HEK293 (cell line): Measurements from ENCODE around the gene SYNGAP1.

Experiments
- KLF7 ChIP-seq: fragments of 450-650 bp; formaldehyde crosslinking; IDR thresholded peaks from 2 replicates; pipeline ENCODE4 v1.5.1; 2016; ENCODE audit warnings: missing biosample characterization, missing genetic modification characterization, borderline replicate concordance
- ZBTB48 ChIP-seq: fragments of 450-650 bp; formaldehyde crosslinking; IDR thresholded peaks from 2 replicates; pipeline ENCODE4 v1.5.1; 2016; ENCODE audit warnings: missing biosample characterization, missing genetic modification characterization
- ZNF155 ChIP-seq: fragments of 450-650 bp; formaldehyde crosslinking; IDR thresholded peaks from 2 replicates; pipeline ENCODE4 v1.5.1; 2016; ENCODE audit warnings: missing biosample characterization, missing genetic modification characterization
- ZNF169 ChIP-seq: fragments of 450-650 bp; formaldehyde crosslinking; IDR thresholded peaks from 2 replicates; pipeline ENCODE4 v1.5.1; 2016; ENCODE audit warnings: missing biosample characterization, missing genetic modification characterization
- ZNF292 ChIP-seq: fragments of 450-650 bp; formaldehyde crosslinking; IDR thresholded peaks from 2 replicates; pipeline ENCODE4 v1.5.1; 2016; ENCODE audit warnings: low read depth, missing biosample characterization, missing genetic modification characterization, borderline replicate concordance
- ZNF335 ChIP-seq: fragments of 450-650 bp; formaldehyde crosslinking; conservative IDR thresholded peaks from 2 replicates; pipeline ENCODE4 v1.5.1; 2016; ENCODE audit warnings: missing biosample characterization, missing genetic modification characterization
- ZNF549 ChIP-seq: fragments of 450-650 bp; IDR thresholded peaks from 2 replicates; pipeline ENCODE4 v1.5.1; 2018; ENCODE audit warnings: missing biosample characterization, missing genetic modification characterization, mild to moderate bottlenecking, inconsistent platforms, moderate library complexity
- ZNF747 ChIP-seq: fragments of 450-650 bp; formaldehyde crosslinking; IDR thresholded peaks from 2 replicates; pipeline ENCODE4 v1.5.1; 2016; ENCODE audit warnings: missing biosample characterization, missing genetic modification characterization
- ZNF777 ChIP-seq: fragments of 450-650 bp; formaldehyde crosslinking; IDR thresholded peaks from 2 replicates; pipeline ENCODE4 v1.5.1; 2017; ENCODE audit warnings: missing biosample characterization, missing genetic modification characterization, borderline replicate concordance
- ZNF792 ChIP-seq: fragments of 450-650 bp; formaldehyde crosslinking; IDR thresholded peaks from 2 replicates; pipeline ENCODE4 v1.5.1; 2016; ENCODE audit warnings: missing biosample characterization, missing genetic modification characterization
- ZNF830 ChIP-seq: fragments of 450-650 bp; IDR thresholded peaks from 2 replicates; pipeline ENCODE4 v1.5.0; 2018; ENCODE audit warnings: missing biosample characterization, missing genetic modification characterization, low read depth, mild to moderate bottlenecking, moderate library complexity
- TF ChIP-seq, protein P1 (sequence below): fragments of 450-650 bp; formaldehyde crosslinking; IDR thresholded peaks from 2 replicates; pipeline ENCODE4 v1.5.1; 2016; ENCODE audit warnings: missing biosample characterization, missing genetic modification characterization
- TF ChIP-seq, protein P2 (sequence below): fragments of 450-650 bp; IDR thresholded peaks from 2 replicates; pipeline ENCODE4 v1.5.1; 2018; ENCODE audit warnings: missing biosample characterization, mild to moderate bottlenecking, missing genetic modification characterization
- TF ChIP-seq, protein P3 (sequence below): fragments of 450-650 bp; formaldehyde crosslinking; IDR thresholded peaks from 2 replicates; pipeline ENCODE4 v1.5.1; 2017; ENCODE audit warnings: missing biosample characterization, missing genetic modification characterization
- TF ChIP-seq, protein P4 (sequence below): fragments of 450-650 bp; formaldehyde crosslinking; optimal IDR thresholded peaks from 2 replicates; pipeline ENCODE3; 2016; ENCODE audit warnings: missing biosample characterization, mild to moderate bottlenecking, missing genetic modification characterization
- TF ChIP-seq, protein P5 (sequence below): fragments of 450-650 bp; formaldehyde crosslinking; IDR thresholded peaks from 2 replicates; pipeline ENCODE4 v1.5.0; 2017; ENCODE audit warnings: missing biosample characterization, missing genetic modification characterization, borderline replicate concordance
- TF ChIP-seq, protein P6 (sequence below): fragments of 450-650 bp; formaldehyde crosslinking; IDR thresholded peaks from 2 replicates; pipeline ENCODE4 v1.5.1; 2016; ENCODE audit warnings: missing biosample characterization, missing genetic modification characterization
- TF ChIP-seq, protein P7 (sequence below): fragments of 450-650 bp; formaldehyde crosslinking; IDR thresholded peaks from 2 replicates; pipeline ENCODE4 v1.5.1; 2017; ENCODE audit warnings: missing biosample characterization, missing genetic modification characterization
- TF ChIP-seq, protein P8 (sequence below): fragments of 450-650 bp; formaldehyde crosslinking; IDR thresholded peaks from 2 replicates; pipeline ENCODE4 v1.5.1; 2016; ENCODE audit warnings: missing biosample characterization, missing genetic modification characterization
- TF ChIP-seq, protein P9 (sequence below): fragments of 450-650 bp; formaldehyde crosslinking; IDR thresholded peaks from 2 replicates; pipeline ENCODE4 v1.5.1; 2016; ENCODE audit warnings: missing biosample characterization, missing genetic modification characterization

The SYNGAP1 gene

DNA sequence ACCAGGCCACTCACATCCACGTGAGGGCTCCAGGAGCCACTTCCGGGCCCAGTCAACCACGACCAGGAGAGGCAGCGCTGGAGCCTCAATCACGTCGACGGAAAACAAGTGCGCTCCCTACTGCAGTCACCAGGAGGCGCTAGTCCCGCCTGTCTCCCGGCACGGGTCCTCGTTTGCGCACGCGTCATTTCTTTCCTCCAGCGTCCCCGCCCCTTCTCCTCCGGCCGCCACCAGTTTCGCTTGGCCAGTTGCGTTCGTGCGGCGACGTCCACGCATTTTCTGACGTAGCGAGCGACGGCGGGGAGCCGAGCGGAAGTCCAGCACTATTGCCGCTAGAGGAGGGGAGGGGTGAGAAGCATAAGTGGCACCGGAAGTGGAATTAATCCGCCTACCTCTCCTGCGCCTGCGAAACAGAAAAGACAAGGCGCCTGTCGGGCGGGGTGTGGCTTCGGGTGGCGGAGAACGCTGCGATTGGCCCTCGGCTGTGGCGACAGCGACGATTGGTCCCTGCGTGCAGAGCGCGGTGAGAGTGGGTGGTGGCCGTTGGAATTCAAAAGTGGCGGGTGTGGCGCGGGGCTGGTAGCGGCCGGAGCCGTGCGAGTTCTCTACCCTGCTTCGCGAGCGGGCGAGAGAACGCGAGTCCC lies 28.5 kb upstream of the SYNGAP1 start, which contains the start of gene KIFC1 (continued):
- TF ChIP-seq, protein P1, sequence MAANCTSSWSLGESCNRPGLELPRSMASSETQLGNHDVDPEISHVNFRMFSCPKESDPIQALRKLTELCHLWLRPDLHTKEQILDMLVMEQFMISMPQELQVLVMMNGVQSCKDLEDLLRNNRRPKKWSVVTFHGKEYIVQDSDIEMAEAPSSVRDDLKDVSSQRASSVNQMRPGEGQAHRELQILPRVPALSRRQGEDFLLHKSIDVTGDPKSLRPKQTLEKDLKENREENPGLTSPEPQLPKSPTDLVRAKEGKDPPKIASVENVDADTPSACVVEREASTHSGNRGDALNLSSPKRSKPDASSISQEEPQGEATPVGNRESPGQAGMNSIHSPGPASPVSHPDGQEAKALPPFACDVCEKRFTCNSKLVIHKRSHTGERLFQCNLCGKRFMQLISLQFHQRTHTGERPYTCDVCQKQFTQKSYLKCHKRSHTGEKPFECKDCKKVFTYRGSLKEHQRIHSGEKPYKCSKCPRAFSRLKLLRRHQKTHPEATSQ: no peak
- TF ChIP-seq ZNF335: no peak
- no peak for TF ChIP-seq ZBTB48
- TF ChIP-seq, protein P2, sequence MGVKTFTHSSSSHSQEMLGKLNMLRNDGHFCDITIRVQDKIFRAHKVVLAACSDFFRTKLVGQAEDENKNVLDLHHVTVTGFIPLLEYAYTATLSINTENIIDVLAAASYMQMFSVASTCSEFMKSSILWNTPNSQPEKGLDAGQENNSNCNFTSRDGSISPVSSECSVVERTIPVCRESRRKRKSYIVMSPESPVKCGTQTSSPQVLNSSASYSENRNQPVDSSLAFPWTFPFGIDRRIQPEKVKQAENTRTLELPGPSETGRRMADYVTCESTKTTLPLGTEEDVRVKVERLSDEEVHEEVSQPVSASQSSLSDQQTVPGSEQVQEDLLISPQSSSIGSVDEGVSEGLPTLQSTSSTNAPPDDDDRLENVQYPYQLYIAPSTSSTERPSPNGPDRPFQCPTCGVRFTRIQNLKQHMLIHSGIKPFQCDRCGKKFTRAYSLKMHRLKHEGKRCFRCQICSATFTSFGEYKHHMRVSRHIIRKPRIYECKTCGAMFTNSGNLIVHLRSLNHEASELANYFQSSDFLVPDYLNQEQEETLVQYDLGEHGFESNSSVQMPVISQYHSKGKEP (tag by site-specific recombination): 0 out of 2 replicates have a peak, but pooled peaks have one; percentile 12
- TF ChIP-seq ZNF169 (tag by site-specific recombination): no peak
- TF ChIP-seq, protein P3, sequence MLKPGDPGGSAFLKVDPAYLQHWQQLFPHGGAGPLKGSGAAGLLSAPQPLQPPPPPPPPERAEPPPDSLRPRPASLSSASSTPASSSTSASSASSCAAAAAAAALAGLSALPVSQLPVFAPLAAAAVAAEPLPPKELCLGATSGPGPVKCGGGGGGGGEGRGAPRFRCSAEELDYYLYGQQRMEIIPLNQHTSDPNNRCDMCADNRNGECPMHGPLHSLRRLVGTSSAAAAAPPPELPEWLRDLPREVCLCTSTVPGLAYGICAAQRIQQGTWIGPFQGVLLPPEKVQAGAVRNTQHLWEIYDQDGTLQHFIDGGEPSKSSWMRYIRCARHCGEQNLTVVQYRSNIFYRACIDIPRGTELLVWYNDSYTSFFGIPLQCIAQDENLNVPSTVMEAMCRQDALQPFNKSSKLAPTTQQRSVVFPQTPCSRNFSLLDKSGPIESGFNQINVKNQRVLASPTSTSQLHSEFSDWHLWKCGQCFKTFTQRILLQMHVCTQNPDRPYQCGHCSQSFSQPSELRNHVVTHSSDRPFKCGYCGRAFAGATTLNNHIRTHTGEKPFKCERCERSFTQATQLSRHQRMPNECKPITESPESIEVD: no peak
- TF ChIP-seq ZNF792 (tag by site-specific recombination): no peak
- TF ChIP-seq ZNF747 (tag by site-specific recombination): no peak
- no peak for TF ChIP-seq ZNF549 (tag by site-specific recombination)
- no peak for TF ChIP-seq ZNF155 (tag by site-specific recombination)
- no peak for TF ChIP-seq ZNF830
- peak; percentile 90; the same call in 1 of the 2 replicates for TF ChIP-seq KLF7 (tag by site-specific recombination)
- no peak for TF ChIP-seq ZNF777
- TF ChIP-seq, protein P4, sequence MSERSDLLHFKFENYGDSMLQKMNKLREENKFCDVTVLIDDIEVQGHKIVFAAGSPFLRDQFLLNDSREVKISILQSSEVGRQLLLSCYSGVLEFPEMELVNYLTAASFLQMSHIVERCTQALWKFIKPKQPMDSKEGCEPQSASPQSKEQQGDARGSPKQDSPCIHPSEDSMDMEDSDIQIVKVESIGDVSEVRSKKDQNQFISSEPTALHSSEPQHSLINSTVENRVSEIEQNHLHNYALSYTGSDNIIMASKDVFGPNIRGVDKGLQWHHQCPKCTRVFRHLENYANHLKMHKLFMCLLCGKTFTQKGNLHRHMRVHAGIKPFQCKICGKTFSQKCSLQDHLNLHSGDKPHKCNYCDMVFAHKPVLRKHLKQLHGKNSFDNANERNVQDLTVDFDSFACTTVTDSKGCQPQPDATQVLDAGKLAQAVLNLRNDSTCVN: peak; percentile 92
- TF ChIP-seq, protein P5, sequence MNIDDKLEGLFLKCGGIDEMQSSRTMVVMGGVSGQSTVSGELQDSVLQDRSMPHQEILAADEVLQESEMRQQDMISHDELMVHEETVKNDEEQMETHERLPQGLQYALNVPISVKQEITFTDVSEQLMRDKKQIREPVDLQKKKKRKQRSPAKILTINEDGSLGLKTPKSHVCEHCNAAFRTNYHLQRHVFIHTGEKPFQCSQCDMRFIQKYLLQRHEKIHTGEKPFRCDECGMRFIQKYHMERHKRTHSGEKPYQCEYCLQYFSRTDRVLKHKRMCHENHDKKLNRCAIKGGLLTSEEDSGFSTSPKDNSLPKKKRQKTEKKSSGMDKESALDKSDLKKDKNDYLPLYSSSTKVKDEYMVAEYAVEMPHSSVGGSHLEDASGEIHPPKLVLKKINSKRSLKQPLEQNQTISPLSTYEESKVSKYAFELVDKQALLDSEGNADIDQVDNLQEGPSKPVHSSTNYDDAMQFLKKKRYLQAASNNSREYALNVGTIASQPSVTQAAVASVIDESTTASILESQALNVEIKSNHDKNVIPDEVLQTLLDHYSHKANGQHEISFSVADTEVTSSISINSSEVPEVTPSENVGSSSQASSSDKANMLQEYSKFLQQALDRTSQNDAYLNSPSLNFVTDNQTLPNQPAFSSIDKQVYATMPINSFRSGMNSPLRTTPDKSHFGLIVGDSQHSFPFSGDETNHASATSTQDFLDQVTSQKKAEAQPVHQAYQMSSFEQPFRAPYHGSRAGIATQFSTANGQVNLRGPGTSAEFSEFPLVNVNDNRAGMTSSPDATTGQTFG (tag by site-specific recombination): no peak
- TF ChIP-seq, protein P6, sequence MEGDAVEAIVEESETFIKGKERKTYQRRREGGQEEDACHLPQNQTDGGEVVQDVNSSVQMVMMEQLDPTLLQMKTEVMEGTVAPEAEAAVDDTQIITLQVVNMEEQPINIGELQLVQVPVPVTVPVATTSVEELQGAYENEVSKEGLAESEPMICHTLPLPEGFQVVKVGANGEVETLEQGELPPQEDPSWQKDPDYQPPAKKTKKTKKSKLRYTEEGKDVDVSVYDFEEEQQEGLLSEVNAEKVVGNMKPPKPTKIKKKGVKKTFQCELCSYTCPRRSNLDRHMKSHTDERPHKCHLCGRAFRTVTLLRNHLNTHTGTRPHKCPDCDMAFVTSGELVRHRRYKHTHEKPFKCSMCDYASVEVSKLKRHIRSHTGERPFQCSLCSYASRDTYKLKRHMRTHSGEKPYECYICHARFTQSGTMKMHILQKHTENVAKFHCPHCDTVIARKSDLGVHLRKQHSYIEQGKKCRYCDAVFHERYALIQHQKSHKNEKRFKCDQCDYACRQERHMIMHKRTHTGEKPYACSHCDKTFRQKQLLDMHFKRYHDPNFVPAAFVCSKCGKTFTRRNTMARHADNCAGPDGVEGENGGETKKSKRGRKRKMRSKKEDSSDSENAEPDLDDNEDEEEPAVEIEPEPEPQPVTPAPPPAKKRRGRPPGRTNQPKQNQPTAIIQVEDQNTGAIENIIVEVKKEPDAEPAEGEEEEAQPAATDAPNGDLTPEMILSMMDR: peak; percentile 100
- TF ChIP-seq, protein P7, sequence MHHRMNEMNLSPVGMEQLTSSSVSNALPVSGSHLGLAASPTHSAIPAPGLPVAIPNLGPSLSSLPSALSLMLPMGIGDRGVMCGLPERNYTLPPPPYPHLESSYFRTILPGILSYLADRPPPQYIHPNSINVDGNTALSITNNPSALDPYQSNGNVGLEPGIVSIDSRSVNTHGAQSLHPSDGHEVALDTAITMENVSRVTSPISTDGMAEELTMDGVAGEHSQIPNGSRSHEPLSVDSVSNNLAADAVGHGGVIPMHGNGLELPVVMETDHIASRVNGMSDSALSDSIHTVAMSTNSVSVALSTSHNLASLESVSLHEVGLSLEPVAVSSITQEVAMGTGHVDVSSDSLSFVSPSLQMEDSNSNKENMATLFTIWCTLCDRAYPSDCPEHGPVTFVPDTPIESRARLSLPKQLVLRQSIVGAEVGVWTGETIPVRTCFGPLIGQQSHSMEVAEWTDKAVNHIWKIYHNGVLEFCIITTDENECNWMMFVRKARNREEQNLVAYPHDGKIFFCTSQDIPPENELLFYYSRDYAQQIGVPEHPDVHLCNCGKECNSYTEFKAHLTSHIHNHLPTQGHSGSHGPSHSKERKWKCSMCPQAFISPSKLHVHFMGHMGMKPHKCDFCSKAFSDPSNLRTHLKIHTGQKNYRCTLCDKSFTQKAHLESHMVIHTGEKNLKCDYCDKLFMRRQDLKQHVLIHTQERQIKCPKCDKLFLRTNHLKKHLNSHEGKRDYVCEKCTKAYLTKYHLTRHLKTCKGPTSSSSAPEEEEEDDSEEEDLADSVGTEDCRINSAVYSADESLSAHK (tag by site-specific recombination): no peak
- TF ChIP-seq, protein P8, sequence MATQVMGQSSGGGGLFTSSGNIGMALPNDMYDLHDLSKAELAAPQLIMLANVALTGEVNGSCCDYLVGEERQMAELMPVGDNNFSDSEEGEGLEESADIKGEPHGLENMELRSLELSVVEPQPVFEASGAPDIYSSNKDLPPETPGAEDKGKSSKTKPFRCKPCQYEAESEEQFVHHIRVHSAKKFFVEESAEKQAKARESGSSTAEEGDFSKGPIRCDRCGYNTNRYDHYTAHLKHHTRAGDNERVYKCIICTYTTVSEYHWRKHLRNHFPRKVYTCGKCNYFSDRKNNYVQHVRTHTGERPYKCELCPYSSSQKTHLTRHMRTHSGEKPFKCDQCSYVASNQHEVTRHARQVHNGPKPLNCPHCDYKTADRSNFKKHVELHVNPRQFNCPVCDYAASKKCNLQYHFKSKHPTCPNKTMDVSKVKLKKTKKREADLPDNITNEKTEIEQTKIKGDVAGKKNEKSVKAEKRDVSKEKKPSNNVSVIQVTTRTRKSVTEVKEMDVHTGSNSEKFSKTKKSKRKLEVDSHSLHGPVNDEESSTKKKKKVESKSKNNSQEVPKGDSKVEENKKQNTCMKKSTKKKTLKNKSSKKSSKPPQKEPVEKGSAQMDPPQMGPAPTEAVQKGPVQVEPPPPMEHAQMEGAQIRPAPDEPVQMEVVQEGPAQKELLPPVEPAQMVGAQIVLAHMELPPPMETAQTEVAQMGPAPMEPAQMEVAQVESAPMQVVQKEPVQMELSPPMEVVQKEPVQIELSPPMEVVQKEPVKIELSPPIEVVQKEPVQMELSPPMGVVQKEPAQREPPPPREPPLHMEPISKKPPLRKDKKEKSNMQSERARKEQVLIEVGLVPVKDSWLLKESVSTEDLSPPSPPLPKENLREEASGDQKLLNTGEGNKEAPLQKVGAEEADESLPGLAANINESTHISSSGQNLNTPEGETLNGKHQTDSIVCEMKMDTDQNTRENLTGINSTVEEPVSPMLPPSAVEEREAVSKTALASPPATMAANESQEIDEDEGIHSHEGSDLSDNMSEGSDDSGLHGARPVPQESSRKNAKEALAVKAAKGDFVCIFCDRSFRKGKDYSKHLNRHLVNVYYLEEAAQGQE: no peak
- TF ChIP-seq, protein P9, sequence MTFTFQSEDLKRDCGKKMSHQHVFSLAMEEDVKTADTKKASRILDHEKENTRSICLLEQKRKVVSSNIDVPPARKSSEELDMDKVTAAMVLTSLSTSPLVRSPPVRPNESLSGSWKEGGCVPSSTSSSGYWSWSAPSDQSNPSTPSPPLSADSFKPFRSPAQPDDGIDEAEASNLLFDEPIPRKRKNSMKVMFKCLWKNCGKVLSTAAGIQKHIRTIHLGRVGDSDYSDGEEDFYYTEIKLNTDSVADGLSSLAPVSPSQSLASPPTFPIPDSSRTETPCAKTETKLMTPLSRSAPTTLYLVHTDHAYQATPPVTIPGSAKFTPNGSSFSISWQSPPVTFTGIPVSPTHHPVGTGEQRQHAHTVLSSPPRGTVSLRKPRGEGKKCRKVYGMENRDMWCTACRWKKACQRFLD (tag by site-specific recombination): no peak; the same call in 1 of the 2 replicates
- TF ChIP-seq ZNF292 (tag by site-specific recombination): no peak
